Measurements from ENCODE around the gene DNAJB2. TPM values are rescaled to one million over a fixed set of nuclear protein-coding genes. Genes with fewer than 3 reads are reported as not detected.

DNAJB2 gene
- total and polyA plus RNA-seq, 4 donors: 7.4 to 71.8 (median 27.0) TPM

DNA sequence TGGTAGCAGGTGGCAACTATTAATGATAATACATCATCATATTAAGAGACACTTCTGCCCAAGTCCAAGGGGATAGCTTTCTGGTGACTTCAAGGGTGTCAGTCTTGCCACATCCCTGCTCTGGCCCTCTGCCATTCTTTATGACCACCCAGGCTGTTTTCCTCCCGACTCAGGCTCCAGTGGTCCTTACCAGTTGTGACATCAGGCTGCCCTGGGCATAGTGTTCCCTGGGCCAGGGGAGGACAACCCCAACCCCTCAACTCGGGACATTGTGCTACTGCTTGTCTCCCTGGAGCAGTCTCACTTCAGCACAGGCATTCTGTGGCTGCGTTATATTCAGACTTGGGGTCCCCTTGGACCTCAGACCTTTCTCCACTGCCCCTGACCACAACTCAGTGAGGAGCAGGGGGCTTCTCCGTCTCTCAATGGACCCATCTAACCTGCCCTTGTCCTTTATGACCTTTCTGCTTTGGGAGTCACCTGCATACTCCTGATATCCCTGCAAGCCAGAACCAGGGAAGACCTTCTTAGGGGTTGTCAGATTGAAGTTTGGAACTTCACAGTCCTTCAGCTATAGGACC lies 12.8 kb downstream of the DNAJB2 start:
- TF ChIP-seq FOXA2 (IDR thresholded peaks at IDR 0.05) (no peak), TAF1 (conservative IDR thresholded peaks at IDR 0.05) (no peak), HNF4G (IDR thresholded peaks at IDR 0.05) (no peak), RAD21 (IDR thresholded peaks at IDR 0.05) (no peak), EGR1 (IDR thresholded peaks at IDR 0.05; ENCODE audit: low read depth in 2 of 2) (no peak), YY1 (IDR thresholded peaks at IDR 0.05) (no peak), FOXA1 (IDR thresholded peaks at IDR 0.05) (no peak), RXRA (IDR thresholded peaks at IDR 0.05) (no peak), GABPA (IDR thresholded peaks at IDR 0.05 in 1 of 2, conservative IDR thresholded peaks at IDR 0.05 in 1 of 2) (no peak), SP1 (IDR thresholded peaks at IDR 0.05) (no peak), HNF4A (conservative IDR thresholded peaks at IDR 0.05) (no peak), JUND (IDR thresholded peaks at IDR 0.05) (no peak), NR2F2 (IDR thresholded peaks at IDR 0.05) (no peak)
- TF ChIP-seq, protein P1, sequence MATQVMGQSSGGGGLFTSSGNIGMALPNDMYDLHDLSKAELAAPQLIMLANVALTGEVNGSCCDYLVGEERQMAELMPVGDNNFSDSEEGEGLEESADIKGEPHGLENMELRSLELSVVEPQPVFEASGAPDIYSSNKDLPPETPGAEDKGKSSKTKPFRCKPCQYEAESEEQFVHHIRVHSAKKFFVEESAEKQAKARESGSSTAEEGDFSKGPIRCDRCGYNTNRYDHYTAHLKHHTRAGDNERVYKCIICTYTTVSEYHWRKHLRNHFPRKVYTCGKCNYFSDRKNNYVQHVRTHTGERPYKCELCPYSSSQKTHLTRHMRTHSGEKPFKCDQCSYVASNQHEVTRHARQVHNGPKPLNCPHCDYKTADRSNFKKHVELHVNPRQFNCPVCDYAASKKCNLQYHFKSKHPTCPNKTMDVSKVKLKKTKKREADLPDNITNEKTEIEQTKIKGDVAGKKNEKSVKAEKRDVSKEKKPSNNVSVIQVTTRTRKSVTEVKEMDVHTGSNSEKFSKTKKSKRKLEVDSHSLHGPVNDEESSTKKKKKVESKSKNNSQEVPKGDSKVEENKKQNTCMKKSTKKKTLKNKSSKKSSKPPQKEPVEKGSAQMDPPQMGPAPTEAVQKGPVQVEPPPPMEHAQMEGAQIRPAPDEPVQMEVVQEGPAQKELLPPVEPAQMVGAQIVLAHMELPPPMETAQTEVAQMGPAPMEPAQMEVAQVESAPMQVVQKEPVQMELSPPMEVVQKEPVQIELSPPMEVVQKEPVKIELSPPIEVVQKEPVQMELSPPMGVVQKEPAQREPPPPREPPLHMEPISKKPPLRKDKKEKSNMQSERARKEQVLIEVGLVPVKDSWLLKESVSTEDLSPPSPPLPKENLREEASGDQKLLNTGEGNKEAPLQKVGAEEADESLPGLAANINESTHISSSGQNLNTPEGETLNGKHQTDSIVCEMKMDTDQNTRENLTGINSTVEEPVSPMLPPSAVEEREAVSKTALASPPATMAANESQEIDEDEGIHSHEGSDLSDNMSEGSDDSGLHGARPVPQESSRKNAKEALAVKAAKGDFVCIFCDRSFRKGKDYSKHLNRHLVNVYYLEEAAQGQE (IDR thresholded peaks at IDR 0.05): no peak
- TF ChIP-seq, protein P2, sequence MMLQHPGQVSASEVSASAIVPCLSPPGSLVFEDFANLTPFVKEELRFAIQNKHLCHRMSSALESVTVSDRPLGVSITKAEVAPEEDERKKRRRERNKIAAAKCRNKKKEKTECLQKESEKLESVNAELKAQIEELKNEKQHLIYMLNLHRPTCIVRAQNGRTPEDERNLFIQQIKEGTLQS (IDR thresholded peaks at IDR 0.05): no peak
- TF ChIP-seq, protein P3, sequence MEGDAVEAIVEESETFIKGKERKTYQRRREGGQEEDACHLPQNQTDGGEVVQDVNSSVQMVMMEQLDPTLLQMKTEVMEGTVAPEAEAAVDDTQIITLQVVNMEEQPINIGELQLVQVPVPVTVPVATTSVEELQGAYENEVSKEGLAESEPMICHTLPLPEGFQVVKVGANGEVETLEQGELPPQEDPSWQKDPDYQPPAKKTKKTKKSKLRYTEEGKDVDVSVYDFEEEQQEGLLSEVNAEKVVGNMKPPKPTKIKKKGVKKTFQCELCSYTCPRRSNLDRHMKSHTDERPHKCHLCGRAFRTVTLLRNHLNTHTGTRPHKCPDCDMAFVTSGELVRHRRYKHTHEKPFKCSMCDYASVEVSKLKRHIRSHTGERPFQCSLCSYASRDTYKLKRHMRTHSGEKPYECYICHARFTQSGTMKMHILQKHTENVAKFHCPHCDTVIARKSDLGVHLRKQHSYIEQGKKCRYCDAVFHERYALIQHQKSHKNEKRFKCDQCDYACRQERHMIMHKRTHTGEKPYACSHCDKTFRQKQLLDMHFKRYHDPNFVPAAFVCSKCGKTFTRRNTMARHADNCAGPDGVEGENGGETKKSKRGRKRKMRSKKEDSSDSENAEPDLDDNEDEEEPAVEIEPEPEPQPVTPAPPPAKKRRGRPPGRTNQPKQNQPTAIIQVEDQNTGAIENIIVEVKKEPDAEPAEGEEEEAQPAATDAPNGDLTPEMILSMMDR (IDR thresholded peaks at IDR 0.05; ENCODE audit: low read depth, low read length, missing input control): no peak
- TF ChIP-seq, protein P4, sequence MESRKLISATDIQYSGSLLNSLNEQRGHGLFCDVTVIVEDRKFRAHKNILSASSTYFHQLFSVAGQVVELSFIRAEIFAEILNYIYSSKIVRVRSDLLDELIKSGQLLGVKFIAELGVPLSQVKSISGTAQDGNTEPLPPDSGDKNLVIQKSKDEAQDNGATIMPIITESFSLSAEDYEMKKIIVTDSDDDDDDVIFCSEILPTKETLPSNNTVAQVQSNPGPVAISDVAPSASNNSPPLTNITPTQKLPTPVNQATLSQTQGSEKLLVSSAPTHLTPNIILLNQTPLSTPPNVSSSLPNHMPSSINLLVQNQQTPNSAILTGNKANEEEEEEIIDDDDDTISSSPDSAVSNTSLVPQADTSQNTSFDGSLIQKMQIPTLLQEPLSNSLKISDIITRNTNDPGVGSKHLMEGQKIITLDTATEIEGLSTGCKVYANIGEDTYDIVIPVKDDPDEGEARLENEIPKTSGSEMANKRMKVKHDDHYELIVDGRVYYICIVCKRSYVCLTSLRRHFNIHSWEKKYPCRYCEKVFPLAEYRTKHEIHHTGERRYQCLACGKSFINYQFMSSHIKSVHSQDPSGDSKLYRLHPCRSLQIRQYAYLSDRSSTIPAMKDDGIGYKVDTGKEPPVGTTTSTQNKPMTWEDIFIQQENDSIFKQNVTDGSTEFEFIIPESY (IDR thresholded peaks at IDR 0.05): no peak
- TF ChIP-seq, protein P5, sequence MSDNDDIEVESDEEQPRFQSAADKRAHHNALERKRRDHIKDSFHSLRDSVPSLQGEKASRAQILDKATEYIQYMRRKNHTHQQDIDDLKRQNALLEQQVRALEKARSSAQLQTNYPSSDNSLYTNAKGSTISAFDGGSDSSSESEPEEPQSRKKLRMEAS (IDR thresholded peaks at IDR 0.05): no peak
- no peak for DNase-seq (ENCODE audit: low spot score)
- Histone ChIP-seq H3K4me1 (ENCODE audit: control insufficient read depth in 4 of 4, insufficient read depth in 4 of 4, low read length in 3 of 4) (peaks cover 0 to 4% (median 3%) of the 10 kb centered on the region in 4 donors), H3K4me3 (ENCODE audit: low read depth in 1 of 3, low read length in 3 of 3) (no peak overlapping the region), H3K9ac (ENCODE audit: low read depth in 1 of 2, low read length in 2 of 2) (no peak overlapping the region), H3K36me3 (ENCODE audit: control insufficient read depth in 4 of 4, insufficient read depth in 3 of 4, low read depth in 1 of 4, low read length in 3 of 4) (no peaks in the 10 kb centered on the region), H3K27ac (ENCODE audit: low read depth in 1 of 2, low read length in 2 of 2) (no peak overlapping the region), H3K9me3 (ENCODE audit: control insufficient read depth in 4 of 4, low read length in 3 of 4) (no peaks in the 10 kb centered on the region), H3K27me3 (ENCODE audit: control insufficient read depth in 4 of 4, insufficient read depth in 4 of 4, low read length in 3 of 4) (no peaks in the 10 kb centered on the region)
- 79% methylated on average over 4 of the region's 4 CpGs for whole genome bisulfite sequencing
